ENCODE results near the gene TERB1. TPM values are rescaled to one million over a fixed set of nuclear protein-coding genes. Genes with fewer than 3 reads are reported as not detected.

The TERB1 gene
- total RNA-seq, 1 donor from 2014 or later = not detected

- DNase-seq (no peak), ATAC-seq (ENCODE audit: poor library complexity) (no peak)
- intact Hi-C loops (cut with DNase I) = no loop called here
These were observed 49.4 kb downstream of the TERB1 start for GRCh38 chr16:66751992-66752322.

GRCh38 chr16:66751303-66751991, 49.9 kb downstream of the TERB1 start, which contains the start of gene DYNC1LI2:
Gene DYNC1LI2 (minus strand): TSS chr16:66751609. CDS start chr16:66751591, 18 bp downstream.
- peak; percentile 96 for ATAC-seq (ENCODE audit: poor library complexity)
- intact Hi-C loops (cut with DNase I) = no loop called here
- peak; percentile 89 for DNase-seq

GRCh38 chr16:66751053-66751302, 50.4 kb downstream of the TERB1 start:
- DNase-seq = no peak
- ATAC-seq (ENCODE audit: poor library complexity) = peak; percentile 26
- intact Hi-C loops (cut with DNase I) = no loop called here

GRCh38 chr16:66750279-66751052, 50.9 kb downstream of the TERB1 start:
- no peak for ATAC-seq (ENCODE audit: poor library complexity)
- intact Hi-C loops (cut with DNase I) = no loop called here
- DNase-seq = no peak

GRCh38 chr16:66746682-66747081, 54.7 kb downstream of the TERB1 start:
- intact Hi-C loops (cut with DNase I) = no loop called here
- DNase-seq (no peak), ATAC-seq (ENCODE audit: poor library complexity) (no peak)

- ATAC-seq (ENCODE audit: poor library complexity) (no peak), DNase-seq (no peak)
- intact Hi-C loops (cut with DNase I) = no loop called here
These were observed 55.3 kb downstream of the TERB1 start for GRCh38 chr16:66746048-66746447.

- peak; percentile 36 for ATAC-seq (ENCODE audit: poor library complexity)
- DNase-seq = no peak
- intact Hi-C loops (cut with DNase I) = no loop called here
These were observed 59.2 kb downstream of the TERB1 start for GRCh38 chr16:66741950-66742808.

GRCh38 chr16:66741169-66741900, 60.0 kb downstream of the TERB1 start:
- DNase-seq (peak; percentile 91), ATAC-seq (ENCODE audit: poor library complexity) (peak; percentile 97)
- intact Hi-C loops (cut with DNase I) = no loop called here

- ATAC-seq (ENCODE audit: poor library complexity) (peak; percentile 53), DNase-seq (no peak)
- intact Hi-C loops (cut with DNase I) = no loop called here
These were observed 60.9 kb downstream of the TERB1 start for GRCh38 chr16:66740533-66740932.

GRCh38 chr16:66740010-66740409, 61.4 kb downstream of the TERB1 start:
- DNase-seq (no peak), ATAC-seq (ENCODE audit: poor library complexity) (peak; percentile 14)
- intact Hi-C loops (cut with DNase I) = no loop called here

GRCh38 chr16:66735891-66736290, 65.5 kb downstream of the TERB1 start:
- ATAC-seq (ENCODE audit: poor library complexity) (no peak), DNase-seq (no peak)
- intact Hi-C loops (cut with DNase I) = no loop called here

GRCh38 chr16:66731101-66731500, 70.3 kb downstream of the TERB1 start:
- DNase-seq (no peak), ATAC-seq (ENCODE audit: poor library complexity) (no peak)
- intact Hi-C loops (cut with DNase I) = no loop called here

GRCh38 chr16:66728804-66729203, 72.6 kb downstream of the TERB1 start:
- intact Hi-C loops (cut with DNase I) = loop anchor here (5.0 kb wide), 1 partner anchor 143 kb away; no protein-coding TSS in a partner anchor
- no peak for DNase-seq
- no peak for ATAC-seq (ENCODE audit: poor library complexity)

GRCh38 chr16:66728117-66728787, 73.1 kb downstream of the TERB1 start:
- ATAC-seq (ENCODE audit: poor library complexity) = peak; percentile 92
- peak; percentile 50 for DNase-seq
- intact Hi-C loops (cut with DNase I) = loop anchor here (5.0 kb wide), 1 partner anchor 144 kb away; no protein-coding TSS in a partner anchor

- DNase-seq = no peak
- ATAC-seq (ENCODE audit: poor library complexity) = no peak
- intact Hi-C loops (cut with DNase I) = no loop called here
These were observed 80.6 kb downstream of the TERB1 start for GRCh38 chr16:66720766-66721165.

GRCh38 chr16:66719246-66719645, 82.1 kb downstream of the TERB1 start:
- intact Hi-C loops (cut with DNase I) = no loop called here
- DNase-seq (no peak), ATAC-seq (ENCODE audit: poor library complexity) (no peak)

GRCh38 chr16:66717776-66718175, 83.6 kb downstream of the TERB1 start:
- intact Hi-C loops (cut with DNase I) = no loop called here
- DNase-seq = no peak
- no peak for ATAC-seq (ENCODE audit: poor library complexity)

GRCh38 chr16:66717112-66717675, 84.2 kb downstream of the TERB1 start:
- intact Hi-C loops (cut with DNase I) = no loop called here
- ATAC-seq (ENCODE audit: poor library complexity) (peak; percentile 61), DNase-seq (peak; percentile 53)
